ENCODE data around the gene NHERF2.

The NHERF2 gene

DNA sequence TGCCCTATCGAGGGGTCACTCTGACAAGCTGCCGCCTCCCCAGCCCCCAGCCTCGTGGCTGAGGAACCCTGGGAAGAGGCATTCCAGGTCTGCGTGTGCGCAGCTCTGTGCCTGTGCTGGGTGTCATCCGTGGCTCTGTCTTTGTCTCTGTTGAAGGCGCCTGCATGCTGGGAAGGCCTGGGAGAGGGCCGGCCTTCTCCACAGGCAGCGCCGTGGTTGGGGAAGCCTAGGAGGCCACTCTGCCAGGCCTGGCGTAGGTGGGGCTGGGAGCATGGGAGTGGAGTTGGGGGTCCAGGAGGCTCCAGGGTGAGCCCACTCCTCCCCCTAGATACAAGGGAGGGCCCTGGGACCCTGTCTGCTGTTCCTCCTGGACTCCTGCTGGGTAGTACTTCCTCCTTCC lies 3.3 kb downstream of the NHERF2 start:
- TF ChIP-seq, protein P1, sequence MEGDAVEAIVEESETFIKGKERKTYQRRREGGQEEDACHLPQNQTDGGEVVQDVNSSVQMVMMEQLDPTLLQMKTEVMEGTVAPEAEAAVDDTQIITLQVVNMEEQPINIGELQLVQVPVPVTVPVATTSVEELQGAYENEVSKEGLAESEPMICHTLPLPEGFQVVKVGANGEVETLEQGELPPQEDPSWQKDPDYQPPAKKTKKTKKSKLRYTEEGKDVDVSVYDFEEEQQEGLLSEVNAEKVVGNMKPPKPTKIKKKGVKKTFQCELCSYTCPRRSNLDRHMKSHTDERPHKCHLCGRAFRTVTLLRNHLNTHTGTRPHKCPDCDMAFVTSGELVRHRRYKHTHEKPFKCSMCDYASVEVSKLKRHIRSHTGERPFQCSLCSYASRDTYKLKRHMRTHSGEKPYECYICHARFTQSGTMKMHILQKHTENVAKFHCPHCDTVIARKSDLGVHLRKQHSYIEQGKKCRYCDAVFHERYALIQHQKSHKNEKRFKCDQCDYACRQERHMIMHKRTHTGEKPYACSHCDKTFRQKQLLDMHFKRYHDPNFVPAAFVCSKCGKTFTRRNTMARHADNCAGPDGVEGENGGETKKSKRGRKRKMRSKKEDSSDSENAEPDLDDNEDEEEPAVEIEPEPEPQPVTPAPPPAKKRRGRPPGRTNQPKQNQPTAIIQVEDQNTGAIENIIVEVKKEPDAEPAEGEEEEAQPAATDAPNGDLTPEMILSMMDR (conservative IDR thresholded peaks at IDR 0.05; ENCODE audit: low read length), result no peak
- H3K4me3 ChIP-seq (ENCODE audit: low read length), result no peak overlapping the region
- no peak for DNase-seq (ENCODE audit: low read depth)

DNA sequence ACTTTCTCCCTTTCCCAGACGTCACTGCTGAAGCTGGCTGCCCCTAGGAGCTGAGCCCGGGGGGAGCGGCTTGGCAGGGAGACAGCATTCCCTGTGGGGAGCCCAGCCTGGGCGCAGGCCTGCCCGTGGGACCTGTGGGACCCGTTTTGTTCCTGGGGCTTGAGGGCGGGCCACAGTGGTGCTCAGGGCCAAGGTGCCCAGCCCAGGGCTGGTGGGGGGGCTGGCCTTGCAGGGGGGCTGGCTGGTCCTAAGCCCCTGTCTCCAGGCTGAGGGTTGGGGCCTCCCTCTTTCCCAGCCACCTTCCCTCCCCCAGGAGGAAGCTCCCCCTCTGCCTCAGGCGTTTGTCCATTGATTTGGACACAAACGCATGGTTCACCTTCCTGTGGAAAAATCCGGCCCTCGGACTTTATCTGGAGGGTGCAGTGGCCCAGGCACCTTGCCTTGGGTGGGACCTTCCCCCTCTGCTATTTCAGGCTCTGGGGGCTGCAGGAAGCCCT lies 4.4 kb downstream of the NHERF2 start:
- no peak for DNase-seq (ENCODE audit: low read depth)
- no peak overlapping the region for H3K4me3 ChIP-seq (ENCODE audit: low read length)
- TF ChIP-seq, protein P1 (conservative IDR thresholded peaks at IDR 0.05; ENCODE audit: low read length), result no peak

GRCh38 chr16:2032285-2033056 lies 5.8 kb downstream of the NHERF2 start:
- H3K4me3 ChIP-seq (ENCODE audit: low read length), result peak overlapping the region; percentile 42
- TF ChIP-seq, protein P1 (conservative IDR thresholded peaks at IDR 0.05; ENCODE audit: low read length), result no peak
- peak; percentile 44 for DNase-seq (ENCODE audit: low read depth)

DNA sequence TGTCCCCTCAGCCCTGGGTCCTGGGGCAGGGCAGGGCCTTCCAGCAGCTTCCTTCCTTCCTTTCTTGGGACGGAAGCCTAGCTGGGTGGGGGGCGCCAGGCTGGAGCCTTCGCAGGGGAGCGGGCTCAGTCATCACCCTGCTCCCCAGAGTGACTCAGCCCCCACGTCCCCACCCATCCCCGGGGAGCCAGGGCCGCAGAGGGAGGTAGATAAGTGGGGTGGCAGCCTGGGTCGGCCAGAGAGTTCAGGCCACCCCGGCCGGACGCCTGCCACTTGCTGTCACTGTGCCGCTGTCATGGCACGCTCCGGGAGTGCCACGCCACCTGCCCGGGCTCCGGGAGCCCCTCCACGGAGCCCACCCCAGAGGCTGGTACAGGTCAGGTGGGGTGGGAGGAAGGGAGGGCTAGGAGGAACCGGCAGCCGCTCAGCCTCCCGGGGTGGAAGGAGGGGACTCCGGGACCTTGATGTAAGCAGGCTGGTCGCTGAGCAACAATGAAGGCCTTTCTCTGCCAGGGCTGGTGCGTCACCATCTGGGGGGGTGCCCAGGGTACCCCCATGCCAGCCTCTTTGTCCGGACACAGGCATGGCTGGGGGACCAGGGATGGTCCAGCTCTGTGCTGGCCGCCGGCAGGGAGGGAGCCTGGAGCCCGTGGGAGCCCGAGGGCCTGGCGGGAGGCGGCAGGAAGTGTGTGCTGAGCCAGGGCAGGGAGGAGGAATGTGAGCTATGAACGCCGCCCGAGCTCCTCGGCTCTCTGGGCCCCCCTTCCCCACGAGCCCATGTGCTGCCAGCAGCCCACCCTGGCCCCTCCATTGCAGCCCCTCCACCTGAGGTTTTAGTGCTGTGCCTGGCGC lies 6.6 kb downstream of the NHERF2 start:
- H3K4me3 ChIP-seq (ENCODE audit: low read length), result peak overlapping the region; percentile 42
- TF ChIP-seq, protein P1 (conservative IDR thresholded peaks at IDR 0.05; ENCODE audit: low read length), result no peak
- DNase-seq (ENCODE audit: low read depth), result peak; percentile 79

- peak overlapping the region; percentile 42 for H3K4me3 ChIP-seq (ENCODE audit: low read length)
- peak; percentile 49 for DNase-seq (ENCODE audit: low read depth)
These were observed 7.4 kb downstream of the NHERF2 start for GRCh38 chr16:2033909-2034695.

DNA sequence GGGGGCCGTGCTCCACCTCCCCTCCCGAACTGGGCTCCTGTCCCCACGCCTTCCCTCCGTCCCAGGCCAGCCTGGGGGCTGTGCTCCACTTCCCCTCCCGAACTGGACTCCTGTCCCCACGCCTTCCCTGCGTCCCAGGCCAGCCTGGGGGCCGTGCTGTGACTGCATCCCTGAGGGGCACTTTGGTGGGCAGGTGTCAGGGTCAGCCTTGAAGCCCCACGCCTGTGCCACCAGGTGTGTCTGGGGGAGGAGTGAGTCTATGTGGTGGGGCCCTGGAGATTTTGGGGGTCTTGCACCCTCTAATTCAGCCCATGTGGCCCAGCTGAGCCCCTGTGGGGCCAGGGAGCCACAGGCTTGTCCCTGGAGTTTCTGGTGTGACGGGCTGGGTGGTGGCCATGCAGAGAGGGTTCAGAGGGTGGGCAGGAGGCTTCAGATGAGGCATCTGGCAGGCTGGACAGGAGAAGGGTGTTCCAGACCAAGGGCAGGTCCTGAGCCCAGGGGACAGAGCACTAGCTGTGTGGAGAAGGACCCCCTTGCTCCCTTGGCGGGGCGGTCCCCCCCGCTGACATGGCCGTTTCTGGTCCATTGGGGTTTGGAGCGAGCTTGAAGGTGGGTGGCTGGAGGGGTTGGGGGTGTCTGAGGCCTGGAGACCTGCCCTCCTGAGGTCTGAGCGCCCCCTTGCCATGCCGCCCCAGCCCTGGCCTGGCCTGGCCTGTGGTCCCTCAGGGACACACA lies 8.2 kb downstream of the NHERF2 start:
- DNase-seq (ENCODE audit: low read depth), result no peak
- TF ChIP-seq, protein P1 (conservative IDR thresholded peaks at IDR 0.05; ENCODE audit: low read length), result no peak
- H3K4me3 ChIP-seq (ENCODE audit: low read length), result peak overlapping the region; percentile 39

Data from AG10803 (cell line).